Lower lobe of right lung (tissue), 2 donors: ENCODE data around the gene STEAP3. TPM values are rescaled to one million over a fixed set of nuclear protein-coding genes. Genes with fewer than 3 reads are reported as not detected.

Source experiments
- ATAC-seq, 2 donors: fragments of 200-7000 bp; cut with Tn5 transposase; one replicate each; pipeline ENCODE4 v1.9.1; 2020 to 2022; ENCODE audit warnings: mild to moderate bottlenecking in 2 of 2, moderate library complexity in 2 of 2
- DNase-seq: peaks from one replicate; pipeline ENCODE4 v3.0.0-alpha.2; 2020
- H3K27ac ChIP-seq: fragments of 200-600 bp; one replicate; pipeline ENCODE4 v1.8.0; 2022
- H3K27me3 ChIP-seq: fragments of 200-600 bp; one replicate; pipeline ENCODE4 v1.8.0; 2022; ENCODE audit warnings: low read depth
- H3K36me3 ChIP-seq: fragments of 200-600 bp; one replicate; pipeline ENCODE4 v1.8.0; 2022; ENCODE audit warnings: mild to moderate bottlenecking
- H3K4me1 ChIP-seq: fragments of 200-600 bp; one replicate; pipeline ENCODE4 v1.8.0; 2022
- H3K4me3 ChIP-seq: fragments of 200-600 bp; one replicate; pipeline ENCODE4 v1.8.0; 2022; ENCODE audit warnings: mild to moderate bottlenecking
- H3K9me3 ChIP-seq: fragments of 200-600 bp; one replicate; pipeline ENCODE4 v1.8.0; 2022
- CTCF ChIP-seq: fragments of 200-600 bp; IDR thresholded peaks from one replicate; pipeline ENCODE4 v1.8.0; 2022; ENCODE audit warnings: antibody characterized with exemption, mild to moderate bottlenecking
- intact Hi-C: fragments of 100-400 bp; cut with DNase I; formaldehyde crosslinking; loops from one replicate; pipeline ENCODE4 v1.11.0; 2022
- total RNA-seq: library from RNA; stranded (reverse); fragmentation: NEBNext Ultra II Directional; extraction: Animal tissue kit (Norgen Biotek cat#: 25700); gene quantifications from one replicate; pipeline ENCODE4 v1.2.1, GENCODE V29; 2021
- donor health status: DM: no; HTN: yes; CAD: no; lungs with severe emphysema.

The STEAP3 gene
- total RNA-seq, 1 donor from 2014 or later: 18.3 TPM

DNA sequence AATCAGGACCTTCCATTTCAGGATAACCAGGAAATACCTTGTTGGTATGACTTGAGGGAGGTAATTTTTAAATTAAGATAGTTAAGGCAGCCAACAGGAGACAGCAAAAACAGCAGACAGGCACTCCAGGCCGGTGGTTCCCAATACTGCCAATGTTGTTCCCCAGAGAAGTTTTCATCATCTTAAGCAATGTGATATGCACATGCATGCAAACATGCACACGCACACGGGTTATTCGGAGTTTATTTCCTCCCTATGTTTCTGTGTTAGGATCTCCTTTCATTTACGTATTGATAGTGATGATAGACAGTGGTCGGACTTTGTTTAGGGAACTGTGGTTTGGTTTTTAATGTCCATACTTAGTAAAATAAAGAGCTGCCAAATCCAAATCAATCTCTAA is 55.3 kb downstream of the STEAP3 start:
- Histone ChIP-seq H3K27ac (no peak overlapping the region), H3K9me3 (no peaks in the 10 kb centered on the region), H3K27me3 (no peaks in the 10 kb centered on the region), H3K36me3 (no peaks in the 10 kb centered on the region), H3K4me1 (peaks cover 12% of the 10 kb centered on the region), H3K4me3 (no peak overlapping the region)
- no peak for DNase-seq
- no peak for ATAC-seq
- intact Hi-C loops: no loop called here
- TF ChIP-seq CTCF: no peak

GRCh38 chr2:119279666-119280065 is 56.0 kb downstream of the STEAP3 start:
- Histone ChIP-seq H3K4me1 (peaks cover 14% of the 10 kb centered on the region), H3K4me3 (no peak overlapping the region), H3K27ac (no peak overlapping the region), H3K9me3 (no peaks in the 10 kb centered on the region), H3K36me3 (no peaks in the 10 kb centered on the region), H3K27me3 (no peaks in the 10 kb centered on the region)
- ATAC-seq (no peak), DNase-seq (no peak)
- no peak for TF ChIP-seq CTCF
- intact Hi-C loops: no loop called here

GRCh38 chr2:119280680-119281079 is 57.0 kb downstream of the STEAP3 start:
- intact Hi-C loops: no loop called here
- DNase-seq (no peak), ATAC-seq (no peak)
- TF ChIP-seq CTCF: no peak
- Histone ChIP-seq H3K27me3 (no peaks in the 10 kb centered on the region), H3K27ac (no peak overlapping the region), H3K4me1 (peaks cover 14% of the 10 kb centered on the region), H3K4me3 (no peak overlapping the region), H3K9me3 (no peaks in the 10 kb centered on the region), H3K36me3 (no peaks in the 10 kb centered on the region)

DNA sequence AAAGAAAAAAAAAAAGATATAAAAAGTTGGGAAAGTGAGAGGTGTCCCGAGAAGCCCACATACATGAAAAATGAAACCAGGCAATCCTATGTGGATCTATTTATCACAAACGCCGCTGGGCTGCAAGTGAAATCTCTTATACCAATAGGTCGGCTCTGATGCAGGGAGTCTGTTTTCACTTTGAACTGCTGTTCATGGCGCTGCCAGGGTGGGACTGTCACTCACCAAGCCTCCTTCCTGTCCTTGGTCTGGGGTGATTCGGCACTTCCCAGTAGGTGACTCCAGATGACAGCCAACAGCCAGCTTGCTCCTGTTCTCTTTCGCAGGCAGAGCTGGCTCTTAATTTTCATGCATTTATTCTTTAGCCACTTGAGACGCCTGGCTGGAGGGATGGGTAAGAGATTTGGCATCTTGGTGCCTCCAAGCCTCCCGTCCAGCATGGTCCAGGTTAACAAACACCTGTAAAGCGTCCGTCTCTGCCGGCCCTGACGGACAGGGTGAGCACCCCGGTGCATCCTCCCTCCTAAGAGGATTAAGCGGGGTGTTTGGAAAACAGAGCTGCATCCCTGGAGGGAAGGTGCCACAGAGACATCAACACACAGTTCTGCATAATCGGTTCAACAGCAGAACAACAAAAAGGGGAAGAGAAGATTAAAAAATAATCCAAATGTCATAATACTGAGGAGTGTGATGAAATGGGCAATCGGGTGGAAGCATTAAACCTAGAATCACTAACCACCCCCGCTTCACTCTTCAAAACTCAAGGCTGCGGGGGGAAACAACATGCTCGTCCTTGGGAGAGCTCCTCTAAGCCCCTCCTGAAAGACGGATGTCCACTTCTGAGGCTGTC is 58.7 kb downstream of the STEAP3 start:
- Histone ChIP-seq H3K4me1 (peaks cover 14% of the 10 kb centered on the region), H3K27me3 (no peaks in the 10 kb centered on the region), H3K9me3 (no peaks in the 10 kb centered on the region), H3K4me3 (no peak overlapping the region), H3K36me3 (no peaks in the 10 kb centered on the region), H3K27ac (no peak overlapping the region)
- TF ChIP-seq CTCF: no peak
- intact Hi-C loops: no loop called here
- ATAC-seq (peak; percentile 44 to 46), DNase-seq (no peak)

- DNase-seq (no peak), ATAC-seq (peak; percentile 37 to 49)
- Histone ChIP-seq H3K27me3 (no peaks in the 10 kb centered on the region), H3K36me3 (no peaks in the 10 kb centered on the region), H3K9me3 (no peaks in the 10 kb centered on the region), H3K27ac (no peak overlapping the region), H3K4me1 (peaks cover 14% of the 10 kb centered on the region), H3K4me3 (no peak overlapping the region)
- intact Hi-C loops: no loop called here
- no peak for TF ChIP-seq CTCF
These were observed 59.4 kb downstream of the STEAP3 start for GRCh38 chr2:119282996-119283511.
